Lower leg skin (tissue), 4 donors: ENCODE results near the gene PPFIA4. TPM values are rescaled to one million over a fixed set of nuclear protein-coding genes. Genes with fewer than 3 reads are reported as not detected.
A peak's percentile ranks its signal among the peaks of the same experiment; 100 is the strongest.

Source experiments
- DNase-seq, 2 donors: peaks; one replicate each; pipeline ENCODE4 v3.0.0-alpha.2; 2019; ENCODE audit warnings: low spot score in 2 of 2
- H3K4me3 ChIP-seq: fragments of 200-600 bp; sonication (generic); 2 replicates; pipeline ENCODE4 v1.5.1; 2017; ENCODE audit warnings: mild to moderate bottlenecking, low read depth; ENCODE audit not compliant: poor library complexity, severe bottlenecking
- POLR2A ChIP-seq, 2 donors: fragments of 450-650 bp; IDR thresholded peaks; one replicate each; pipeline ENCODE4 v1.6.1; 2016 to 2017; ENCODE audit warnings: antibody characterized with exemption in 2 of 2, mild to moderate bottlenecking in 1 of 2, moderate library complexity in 1 of 2
- WGBS, 2 donors: methylation state at CpG; one replicate each; pipeline ENCODE4 v1.1.5; 2018; 5-methylcytosine and 5-hydroxymethylcytosine counted together
- intact Hi-C: fragments of 100-400 bp; cut with DNase I; formaldehyde crosslinking; loops from one replicate; pipeline ENCODE4 v1.15.0; 2023; ENCODE audit warnings: low total_unique reads
- total RNA-seq, 4 donors: library from RNA; depleted of rRNA; stranded (reverse); fragments of >200 nt; gene quantifications; one replicate each; pipeline ENCODE4 v1.1.0, GENCODE V29; 2016
- TF ChIP-seq, protein P1 (sequence below), 3 donors: fragments of 450-650 bp; IDR thresholded peaks; one replicate each; pipeline ENCODE4 v1.5.1; 2016; ENCODE audit warnings: antibody characterized with exemption in 3 of 3, mild to moderate bottlenecking in 3 of 3, moderate library complexity in 2 of 3

The PPFIA4 gene
- total RNA-seq, 4 donors from 2014 or later = 1.7 to 4.0 (median 2.8) TPM

DNA sequence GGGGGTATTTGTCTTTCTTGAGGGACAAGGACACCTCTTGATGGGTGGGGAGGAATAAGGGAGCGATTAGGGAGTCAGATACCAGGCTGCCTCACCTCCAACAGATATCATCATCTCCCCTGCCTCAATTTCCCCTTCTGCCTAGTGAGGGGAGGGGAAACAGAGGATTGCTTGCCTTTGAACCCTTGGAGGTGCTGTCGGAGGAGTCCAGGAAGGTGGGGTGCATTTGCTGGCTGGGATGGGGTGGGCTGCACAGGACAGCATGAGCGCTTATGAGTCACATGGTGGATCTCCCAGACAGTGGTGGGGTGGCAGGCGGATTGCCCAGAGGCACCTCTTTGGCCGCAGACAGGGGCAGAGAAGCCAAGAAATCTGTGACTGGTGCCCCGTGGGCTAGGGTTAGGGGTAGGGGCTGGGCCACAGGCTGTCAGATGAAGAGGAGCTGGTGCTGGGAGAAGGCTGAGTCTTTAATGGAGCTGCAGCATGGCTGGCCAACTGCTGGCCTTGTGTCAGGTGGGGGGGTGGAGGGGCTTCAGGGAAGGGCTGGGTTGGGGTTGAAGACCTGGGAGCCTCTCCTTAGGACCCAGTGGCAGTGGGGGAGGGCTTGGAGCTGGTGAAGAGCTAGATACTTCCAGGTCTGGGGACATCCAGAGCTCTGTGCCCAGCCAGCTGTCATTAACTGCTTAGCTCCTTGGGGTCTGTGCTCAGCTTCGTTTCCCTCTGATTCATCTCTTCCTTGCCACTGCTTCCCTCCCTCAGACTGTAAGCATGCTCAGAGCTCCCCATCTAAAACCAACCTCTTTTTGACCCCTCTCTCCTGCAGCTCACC, 94.2 kb downstream of the PPFIA4 start:
- TF ChIP-seq POLR2A (IDR thresholded peaks at IDR 0.05) = no peak
- TF ChIP-seq, protein P1, sequence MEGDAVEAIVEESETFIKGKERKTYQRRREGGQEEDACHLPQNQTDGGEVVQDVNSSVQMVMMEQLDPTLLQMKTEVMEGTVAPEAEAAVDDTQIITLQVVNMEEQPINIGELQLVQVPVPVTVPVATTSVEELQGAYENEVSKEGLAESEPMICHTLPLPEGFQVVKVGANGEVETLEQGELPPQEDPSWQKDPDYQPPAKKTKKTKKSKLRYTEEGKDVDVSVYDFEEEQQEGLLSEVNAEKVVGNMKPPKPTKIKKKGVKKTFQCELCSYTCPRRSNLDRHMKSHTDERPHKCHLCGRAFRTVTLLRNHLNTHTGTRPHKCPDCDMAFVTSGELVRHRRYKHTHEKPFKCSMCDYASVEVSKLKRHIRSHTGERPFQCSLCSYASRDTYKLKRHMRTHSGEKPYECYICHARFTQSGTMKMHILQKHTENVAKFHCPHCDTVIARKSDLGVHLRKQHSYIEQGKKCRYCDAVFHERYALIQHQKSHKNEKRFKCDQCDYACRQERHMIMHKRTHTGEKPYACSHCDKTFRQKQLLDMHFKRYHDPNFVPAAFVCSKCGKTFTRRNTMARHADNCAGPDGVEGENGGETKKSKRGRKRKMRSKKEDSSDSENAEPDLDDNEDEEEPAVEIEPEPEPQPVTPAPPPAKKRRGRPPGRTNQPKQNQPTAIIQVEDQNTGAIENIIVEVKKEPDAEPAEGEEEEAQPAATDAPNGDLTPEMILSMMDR (IDR thresholded peaks at IDR 0.05) = no peak
- intact Hi-C loops = no loop called here
- peak in 1 of 2 donors; percentile 56 for DNase-seq
- H3K4me3 ChIP-seq = no peak overlapping the region
- 74 to 79% methylated on average over 7 of the region's 7 CpGs for WGBS, 2 donors

DNA sequence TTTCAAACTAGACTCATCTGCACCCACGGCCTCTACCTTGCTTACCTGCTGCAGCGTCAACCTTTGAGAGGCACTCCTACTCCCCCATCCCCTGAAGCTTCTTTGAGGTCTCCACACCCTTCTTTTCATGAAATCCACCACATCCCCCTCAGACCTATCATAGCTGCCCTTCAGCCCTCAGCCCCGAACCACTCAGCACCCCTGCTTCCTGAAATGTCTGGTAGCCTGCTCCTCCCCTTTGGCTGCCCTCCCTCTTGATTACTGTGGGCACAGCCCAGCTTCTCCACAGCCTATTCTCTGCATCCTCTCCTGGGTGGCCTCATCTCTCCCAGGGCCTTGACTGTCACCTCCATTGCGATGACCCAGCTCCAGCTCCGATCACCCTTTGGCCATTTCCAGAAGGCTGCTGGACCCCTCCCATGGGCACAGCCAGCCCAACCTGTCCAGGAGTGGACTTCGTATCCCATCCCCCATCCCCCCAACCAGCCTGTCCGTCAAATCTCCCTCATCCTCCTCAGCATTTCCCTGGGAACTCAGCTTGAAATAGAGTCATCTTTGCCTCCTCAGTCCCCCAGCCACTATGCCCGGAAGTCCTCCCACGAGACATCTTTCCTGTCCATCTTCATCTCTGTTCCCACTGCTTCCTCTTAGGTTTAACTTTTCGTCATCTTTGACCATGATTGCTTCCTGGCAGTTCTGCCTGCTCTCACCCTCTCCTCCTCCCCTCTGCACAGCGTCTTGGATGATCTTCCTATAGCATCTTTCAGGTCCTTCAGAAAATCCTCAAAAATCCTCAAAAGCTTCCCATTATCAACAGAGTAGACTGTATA, 95.1 kb downstream of the PPFIA4 start:
- intact Hi-C loops = no loop called here
- DNase-seq = peak in 1 of 2 donors; percentile 73
- no peak overlapping the region for H3K4me3 ChIP-seq

DNA sequence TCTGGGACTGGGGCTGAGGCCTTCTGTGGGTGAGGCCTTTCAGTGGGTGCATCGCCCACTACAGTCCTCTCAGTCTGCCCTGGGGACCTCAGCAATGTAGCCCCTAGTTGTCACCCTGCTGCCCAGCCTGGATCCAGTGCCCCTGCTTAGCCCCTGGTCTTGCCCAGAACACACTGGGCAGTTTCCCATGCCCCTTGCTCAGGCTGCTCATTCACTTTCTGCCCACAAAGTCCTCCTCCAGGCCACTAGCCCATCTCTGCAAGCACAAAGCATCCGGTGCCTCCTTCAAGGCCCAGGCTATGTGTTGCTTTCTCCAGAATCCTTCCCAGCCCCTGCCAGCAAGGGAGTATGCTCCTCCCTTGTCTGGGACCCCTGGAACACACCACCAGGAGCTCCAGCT, 95.9 kb downstream of the PPFIA4 start:
- intact Hi-C loops = no loop called here
- WGBS, 2 donors = 94 to 97% methylated on average over 2 of the region's 2 CpGs
- TF ChIP-seq POLR2A (IDR thresholded peaks at IDR 0.05) = no peak
- TF ChIP-seq, protein P1 (IDR thresholded peaks at IDR 0.05) = no peak
- peak in 1 of 2 donors; percentile 71 for DNase-seq
- H3K4me3 ChIP-seq = no peak overlapping the region

More for the DNA sequence above, 95.1 kb downstream of the PPFIA4 start:
- WGBS, 2 donors = 69 to 72% methylated on average over 11 of the region's 11 CpGs
- TF ChIP-seq, protein P1 (IDR thresholded peaks at IDR 0.05) = no peak
- no peak for TF ChIP-seq POLR2A (IDR thresholded peaks at IDR 0.05)

DNA sequence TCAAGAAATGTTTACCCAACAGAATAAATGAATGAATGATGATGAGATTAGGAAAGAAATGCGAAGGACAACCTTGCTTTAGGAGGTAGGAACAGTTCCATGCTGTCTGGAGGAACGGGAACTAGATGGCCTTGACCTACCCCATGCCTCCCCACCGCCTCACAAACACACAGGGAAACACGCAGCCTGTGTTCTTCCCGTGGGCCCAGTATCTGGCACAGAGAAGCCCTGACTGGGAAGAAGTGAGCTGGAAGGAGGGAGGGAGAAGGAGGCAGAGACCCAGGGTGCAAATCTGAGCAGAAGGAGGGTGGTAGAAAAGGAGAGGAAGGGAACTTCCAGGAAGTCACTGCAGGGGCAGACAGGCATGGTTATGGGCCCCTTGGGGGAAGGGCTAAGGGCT, 97.7 kb downstream of the PPFIA4 start:
- TF ChIP-seq, protein P1 (IDR thresholded peaks at IDR 0.05) = no peak
- TF ChIP-seq POLR2A (IDR thresholded peaks at IDR 0.05) = no peak
- no peak overlapping the region for H3K4me3 ChIP-seq
- 67 to 75% methylated on average over 5 of the region's 5 CpGs for WGBS, 2 donors
- intact Hi-C loops = no loop called here
- peak in 1 of 2 donors; percentile 31 for DNase-seq

GRCh38 chr1:203124546-203125317, 98.4 kb downstream of the PPFIA4 start:
- DNase-seq = peak in 1 of 2 donors; percentile 43
- no peak overlapping the region for H3K4me3 ChIP-seq
- WGBS, 2 donors = 66 to 67% methylated on average over 5 of the region's 5 CpGs
- no peak for TF ChIP-seq POLR2A (IDR thresholded peaks at IDR 0.05)
- TF ChIP-seq, protein P1 (IDR thresholded peaks at IDR 0.05) = no peak
- intact Hi-C loops = no loop called here
